Psoas muscle (tissue), 8 donors: ENCODE data around the gene ZNF165. TPM values are rescaled to one million over a fixed set of nuclear protein-coding genes. Genes with fewer than 3 reads are reported as not detected.
"Not testable (repeated sequence)": the region's sequence is repeated elsewhere in the genome, so short reads cannot be mapped to it uniquely, and the experiment has no call there.

Source experiments
- ATAC-seq, 4 donors: fragments of 200-7000 bp; cut with Tn5 transposase; one replicate each; pipeline ENCODE4 v1.9.1; 2020; ENCODE audit warnings: moderate library complexity in 3 of 4, mild to moderate bottlenecking in 2 of 4
- DNase-seq, 2 donors: peaks; one replicate each; pipeline ENCODE4 v3.0.0-alpha.2; 2020
- H3K27ac ChIP-seq: fragments of 200-600 bp; one replicate; pipeline ENCODE4 v1.8.0; 2022
- H3K27me3 ChIP-seq, 3 donors: fragments of 200-600 bp in 1 of 3; one replicate each; pipeline versions ENCODE4 v1.6.1 to v1.8.0; 2013 to 2022; ENCODE audit warnings: low read length in 2 of 3, mild to moderate bottlenecking in 2 of 3, moderate library complexity in 1 of 3; ENCODE audit not compliant: insufficient read depth in 3 of 3
- H3K36me3 ChIP-seq, 2 donors: fragments of 200-600 bp in 1 of 2; one replicate each; pipeline versions ENCODE4 v1.6.1 to v1.8.0; 2013 to 2022; ENCODE audit warnings: low read depth in 1 of 2, mild to moderate bottlenecking in 1 of 2, moderate library complexity in 1 of 2; ENCODE audit not compliant: insufficient read depth in 1 of 2
- H3K4me1 ChIP-seq: fragments of 200-600 bp; one replicate; pipeline ENCODE4 v1.8.0; 2022
- H3K4me3 ChIP-seq: fragments of 200-600 bp; one replicate; pipeline ENCODE4 v1.8.0; 2022; ENCODE audit warnings: mild to moderate bottlenecking
- H3K9me3 ChIP-seq: fragments of 200-600 bp; one replicate; pipeline ENCODE4 v1.8.0; 2022
- CTCF ChIP-seq: fragments of 200-600 bp; IDR thresholded peaks from one replicate; pipeline ENCODE4 v1.8.0; 2022; ENCODE audit warnings: antibody characterized with exemption
- WGBS, 3 donors: extraction: QIAGEN DNeasy Blood & Tissue Kit; methylation state at CpG; one replicate each; pipeline versions ENCODE4 v1.1.6 to v1.1.7; 2013; 5-methylcytosine and 5-hydroxymethylcytosine counted together
- intact Hi-C, 2 donors: fragments of 100-400 bp; cut with DNase I; formaldehyde crosslinking; loops; one replicate each; pipeline versions ENCODE4 v1.11.0 to v1.14.2; 2022
- polyA plus RNA-seq, 3 donors: library from polyadenylated mRNA; stranded (reverse); fragments of 200-250 nt; gene quantifications; one replicate each; pipeline ENCODE4 v1.2.3, GENCODE V29; 2013
- total RNA-seq, 4 donors: library from RNA; stranded (reverse); fragmentation: NEBNext Ultra II Directional in 2 of 4; extraction: Animal tissue kit (Norgen Biotek cat#: 25700) in 2 of 4; gene quantifications; one replicate each; pipeline versions ENCODE4 v1.2.1 to v1.2.4, GENCODE V29; 2021 to 2023
- donor health status: healthy with polysubstance abuse.
- donor health status: DM: no; HTN: no; CAD: no; lungs with moderate emphysema.
- donor health status: Bipolar disorder and iron deficiency.
- donor health status: healthy.
- donor health status: DM: yes; HTN: yes; CAD: no.
- donor health status: DM: no; HTN: no; CAD: no.
- donor health status: DM: no; HTN: no; CAD: no.
- donor health status: DM: yes; HTN: yes; CAD: no.

ZNF165 gene
- total and polyA plus RNA-seq, 7 donors = 0.14 to 0.48 (median 0.31) TPM; not detected in 1

GRCh38 chr6:28117386-28118050 is 37.1 kb downstream of the ZNF165 start:
- ATAC-seq = no peak
- peaks cover 9 to 78% of the 10 kb centered on the region in 2 donors for H3K36me3 ChIP-seq
- no peak for TF ChIP-seq CTCF

GRCh38 chr6:28118217-28118616 is 37.8 kb downstream of the ZNF165 start:
- peaks cover 9 to 78% of the 10 kb centered on the region in 2 donors for H3K36me3 ChIP-seq
- ATAC-seq = no peak
- intact Hi-C loops = no loop called here
- no peak overlapping the region for H3K4me3 ChIP-seq
- H3K9me3 ChIP-seq = no peaks in the 10 kb centered on the region
- no peak for TF ChIP-seq CTCF
- no peaks in the 10 kb centered on the region for H3K27me3 ChIP-seq
- WGBS, 3 donors = 73 to 82% (median 75%) methylated on average over 1 of the region's 1 CpG
- DNase-seq = no peak
- H3K27ac ChIP-seq = no peak overlapping the region
- H3K4me1 ChIP-seq = no peaks in the 10 kb centered on the region

More at GRCh38 chr6:28117386-28118050, 37.1 kb downstream of the ZNF165 start:
- DNase-seq = no peak
- intact Hi-C loops = no loop called here
- Histone ChIP-seq H3K4me3 (no peak overlapping the region), H3K4me1 (no peaks in the 10 kb centered on the region), H3K27me3 (no peaks in the 10 kb centered on the region), H3K9me3 (no peaks in the 10 kb centered on the region), H3K27ac (no peak overlapping the region)
- WGBS, 3 donors = 92 to 93% (median 93%) methylated on average over 2 of the region's 2 CpGs

GRCh38 chr6:28121876-28122275 is 41.5 kb downstream of the ZNF165 start:
- no peaks in the 10 kb centered on the region for H3K27me3 ChIP-seq
- peaks cover 3% of the 10 kb centered on the region for H3K4me1 ChIP-seq
- peaks cover 0 to 59% of the 10 kb centered on the region in 2 donors for H3K36me3 ChIP-seq
- intact Hi-C loops = loop anchor here in 1 of 2 donors (5.0 kb wide), 1 partner anchor 1995 kb away; no protein-coding TSS in a partner anchor
- H3K9me3 ChIP-seq = no peaks in the 10 kb centered on the region
- no peak for TF ChIP-seq CTCF
- no peak for DNase-seq
- no peak overlapping the region for H3K4me3 ChIP-seq
- no peak for ATAC-seq
- WGBS, 3 donors = 89 to 90% (median 89%) methylated on average over 2 of the region's 2 CpGs
- no peak overlapping the region for H3K27ac ChIP-seq

GRCh38 chr6:28122283-28122682 is 41.9 kb downstream of the ZNF165 start:
- not testable (repeated sequence) for DNase-seq, H3K27me3 ChIP-seq, H3K27ac ChIP-seq, H3K4me3 ChIP-seq, H3K4me1 ChIP-seq, ATAC-seq, H3K9me3 ChIP-seq
- intact Hi-C loops = loop anchor here in 1 of 2 donors (5.0 kb wide), 1 partner anchor 1995 kb away; no protein-coding TSS in a partner anchor
- 91 to 93% (median 92%) methylated on average over 5 of the region's 5 CpGs for WGBS, 3 donors
- peaks cover 0 to 59% of the 10 kb centered on the region in 2 donors for H3K36me3 ChIP-seq

- ATAC-seq (peak; percentile 96 to 100 (median 98)), DNase-seq (peak; percentile 83 to 92)
- Histone ChIP-seq H3K4me3 (peak within 1 kb of the TSS; percentile 77), H3K27ac (peak within 1 kb of the TSS; percentile 74), H3K27me3 (no peaks in the 10 kb centered on the region), H3K36me3 (peaks cover 0 to 58% of the 10 kb centered on the region in 2 donors), H3K9me3 (no peaks in the 10 kb centered on the region), H3K4me1 (peaks cover 3% of the 10 kb centered on the region)
- TF ChIP-seq CTCF = no peak
- WGBS, 3 donors = 1% methylated on average over 28 of the region's 28 CpGs
- intact Hi-C loops = loop anchor here in 1 of 2 donors (5.0 kb wide), 1 partner anchor 1993 kb away; no protein-coding TSS in a partner anchor
These were observed 44.1 kb downstream of the ZNF165 start, which contains the start of gene ZSCAN16 for GRCh38 chr6:28124350-28124970. Gene ZSCAN16 (plus strand): TSS chr6:28124609. CDS start chr6:28125444, 835 bp downstream.
